SK-N-SH (cell line): ENCODE results near the gene PAPOLA. TPM values are rescaled to one million over a fixed set of nuclear protein-coding genes. Genes with fewer than 3 reads are reported as not detected.
A peak's percentile ranks its signal among the peaks of the same experiment; 100 is the strongest.

Experiments
- CTCF ChIA-PET: fragments of 300-600, 350-600 bp; formaldehyde crosslinking; extraction: SDS; loops from one replicate; lab custom pipeline; 2021; lab: Yijun Ruan, JAX
- POLR2A ChIA-PET: fragments of 350-600 bp; sonication (Branson Sonifier 250); formaldehyde crosslinking; extraction: SDS; loops from one replicate; lab custom pipeline; 2020; ENCODE audit warnings: antibody characterized with exemption, inconsistent platforms; lab: Yijun Ruan, JAX
- DNase-seq: peaks from one replicate; pipeline ENCODE4 v3.0.0; 2012
- H2AFZ ChIP-seq: fragments of 200-600 bp; sonication (generic); 2 replicates; pipeline ENCODE4 v1.8.1; 2016; ENCODE audit warnings: antibody characterized with exemption, mild to moderate bottlenecking, low read depth
- H3F3A ChIP-seq: fragments of 200-600 bp; sonication (generic); replicated peaks from 2 replicates; pipeline ENCODE3; 2016; ENCODE audit warnings: antibody characterized with exemption, mild to moderate bottlenecking; ENCODE audit not compliant: insufficient read depth
- H3K27ac ChIP-seq, 2 experiments: fragments of 200-500 bp in 1 of 2; fragments of 200-600 bp in 1 of 2; sonication (Bioruptor generic) in 1 of 2; sonication (generic), shearing (Covaris generic) in 1 of 2; 2 replicates each; pipeline versions ENCODE4 v1.5.1 to v1.6.1; 2014 to 2016; ENCODE audit warnings: low read depth in 2 of 2, inconsistent platforms in 1 of 2, low read length in 1 of 2, mild to moderate bottlenecking in 1 of 2, mixed read lengths in 1 of 2
- H3K27me3 ChIP-seq: fragments of 200-600 bp; sonication (generic), shearing (Covaris generic); 2 replicates; pipeline ENCODE4 v1.6.1; 2016; ENCODE audit warnings: mixed run types; ENCODE audit not compliant: insufficient read depth
- H3K36me3 ChIP-seq, 2 experiments: fragments of 200-500 bp in 1 of 2; fragments of 200-600 bp in 1 of 2; sonication (Bioruptor generic) in 1 of 2; sonication (generic) in 1 of 2; replicated peaks in 1 of 2; 2 replicates each; pipeline versions ENCODE3 to v1.5.1; 2014 to 2016; ENCODE audit warnings: low read length in 1 of 2, mild to moderate bottlenecking in 1 of 2; ENCODE audit not compliant: insufficient read depth in 2 of 2, control insufficient read depth in 1 of 2
- H3K4me1 ChIP-seq, 2 experiments: fragments of 200-500 bp in 1 of 2; fragments of 200-600 bp in 1 of 2; sonication (Bioruptor generic) in 1 of 2; sonication (generic), shearing (Covaris generic) in 1 of 2; 2 replicates each; pipeline versions ENCODE4 v1.5.1 to v1.6.1; 2014 to 2016; ENCODE audit warnings: low read depth in 1 of 2, low read length in 1 of 2, mixed run types in 1 of 2; ENCODE audit not compliant: insufficient read depth in 2 of 2, control insufficient read depth in 1 of 2
- H3K4me2 ChIP-seq: fragments of 200-600 bp; sonication (generic), shearing (Covaris generic); 2 replicates; pipeline ENCODE4 v1.6.1; 2017; ENCODE audit warnings: mixed run types
- H3K4me3 ChIP-seq, 2 experiments: fragments of 200-500 bp in 1 of 2; fragments of 200-600 bp in 1 of 2; sonication (Bioruptor generic) in 1 of 2; sonication (generic), shearing (Covaris generic) in 1 of 2; 2 replicates each; pipeline versions ENCODE4 v1.5.1 to v1.8.1; 2014 to 2016; ENCODE audit warnings: low read depth in 2 of 2, inconsistent platforms in 1 of 2, low read length in 1 of 2, mild to moderate bottlenecking in 1 of 2, mixed read lengths in 1 of 2, moderate library complexity in 1 of 2
- H3K79me2 ChIP-seq: fragments of 200-600 bp; sonication (generic); 2 replicates; pipeline ENCODE4 v1.8.1; 2017; ENCODE audit warnings: mild to moderate bottlenecking; ENCODE audit not compliant: insufficient read depth
- H3K9ac ChIP-seq: fragments of 200-600 bp; sonication (generic); 2 replicates; pipeline ENCODE4 v1.6.1; 2017; ENCODE audit warnings: mixed run types
- H3K9me2 ChIP-seq: fragments of 200-600 bp; sonication (generic); 2 replicates; pipeline ENCODE4 v1.6.1; 2017; ENCODE audit warnings: mixed run types
- H3K9me3 ChIP-seq: fragments of 200-600 bp; sonication (generic); 2 replicates; pipeline ENCODE4 v1.6.1; 2017; ENCODE audit warnings: mixed run types, mild to moderate bottlenecking, moderate library complexity
- H4K20me1 ChIP-seq: fragments of 200-600 bp; sonication (generic); 2 replicates; pipeline ENCODE4 v1.6.1; 2017; ENCODE audit warnings: mild to moderate bottlenecking, mixed run types; ENCODE audit not compliant: insufficient read depth
- ELF1 ChIP-seq: IDR thresholded peaks from 2 replicates; pipeline ENCODE4 v1.4.0; 2012
- EP300 ChIP-seq, 2 experiments: IDR thresholded peaks; 2 replicates each; pipeline versions ENCODE4 v1.4.0 to v1.6.1; 2012; ENCODE audit warnings: borderline replicate concordance in 1 of 2, low read depth in 1 of 2, low read length in 1 of 2
- EZH2phosphoT487 ChIP-seq: fragments of 200-600 bp; sonication (generic); IDR thresholded peaks from 2 replicates; pipeline ENCODE4 v1.6.1; 2017; ENCODE audit warnings: low read depth, mixed run types, mild to moderate bottlenecking, antibody characterized with exemption, moderate library complexity, borderline replicate concordance
- FOXJ3 ChIP-seq: sonication (generic); formaldehyde crosslinking; IDR thresholded peaks from 2 replicates; pipeline ENCODE4 v1.5.1; 2020; ENCODE audit warnings: mild to moderate bottlenecking, missing genetic modification reagents
- FOXM1 ChIP-seq: IDR thresholded peaks from 2 replicates; pipeline ENCODE4 v1.4.0; 2012; ENCODE audit warnings: low read depth, mild to moderate bottlenecking
- GABPA ChIP-seq: IDR thresholded peaks from 2 replicates; pipeline ENCODE4 v1.4.0; 2012; ENCODE audit warnings: low read depth, mild to moderate bottlenecking
- JUND ChIP-seq: IDR thresholded peaks from 2 replicates; pipeline ENCODE4 v1.4.0; 2012
- MXI1 ChIP-seq: IDR thresholded peaks from 2 replicates; pipeline ENCODE4 v1.6.1; 2012; ENCODE audit warnings: mild to moderate bottlenecking, low read depth, low read length, improper control_type of control experiment
- POLR2AphosphoS5 ChIP-seq: IDR thresholded peaks from 2 replicates; pipeline ENCODE4 v1.6.1; 2012; ENCODE audit warnings: low read depth, low read length
- RAD21 ChIP-seq: IDR thresholded peaks from 2 replicates; pipeline ENCODE4 v1.6.1; 2012; ENCODE audit warnings: mild to moderate bottlenecking, low read length
- RFX5 ChIP-seq: IDR thresholded peaks from 2 replicates; pipeline ENCODE4 v1.6.1; 2012; ENCODE audit warnings: mild to moderate bottlenecking, improper control_type of control experiment, low read length
- SIN3A ChIP-seq: IDR thresholded peaks from 2 replicates; pipeline ENCODE4 v1.6.1; 2012; ENCODE audit warnings: low read depth, mild to moderate bottlenecking, low read length, moderate library complexity, borderline replicate concordance
- SMC3 ChIP-seq: IDR thresholded peaks from 2 replicates; pipeline ENCODE4 v1.6.1; 2012; ENCODE audit warnings: low read depth, low read length, improper control_type of control experiment
- TAF1 ChIP-seq: IDR thresholded peaks from 2 replicates; pipeline ENCODE4 v1.6.1; 2012; ENCODE audit warnings: low read depth, mild to moderate bottlenecking, low read length, moderate library complexity, borderline replicate concordance
- TEAD4 ChIP-seq: IDR thresholded peaks from 2 replicates; pipeline ENCODE4 v1.4.0; 2012; ENCODE audit warnings: mild to moderate bottlenecking, borderline replicate concordance; ENCODE audit not compliant: insufficient read depth
- YY1 ChIP-seq: IDR thresholded peaks from 2 replicates; pipeline ENCODE4 v1.4.0; 2012; ENCODE audit warnings: low read depth, mild to moderate bottlenecking
- WGBS: methylation state at CpG from one replicate; pipeline ENCODE4 v1.1.6; 2017; ENCODE audit warnings: low lambda C conversion rate; 5-methylcytosine and 5-hydroxymethylcytosine counted together
- polyA plus RNA-seq, 3 experiments: library from polyadenylated mRNA; depleted of rRNA; stranded (reverse); fragments of >200 nt; gene quantifications; 2 replicates each; pipeline ENCODE4 v1.2.3, GENCODE V29; 2012
- TF ChIP-seq, protein P1 (sequence below): fragments of 200-600 bp; sonication (generic); IDR thresholded peaks from 2 replicates; pipeline ENCODE4 v1.6.1; 2017; ENCODE audit warnings: antibody characterized with exemption, mild to moderate bottlenecking, moderate library complexity
- TF ChIP-seq, protein P2 (sequence below): fragments of 150-350 bp; IDR thresholded peaks from 2 replicates; pipeline ENCODE4 v1.6.1; 2017; ENCODE audit warnings: antibody characterized with exemption, low read length, low read depth, borderline replicate concordance
- TF ChIP-seq, protein P3 (sequence below): IDR thresholded peaks from 2 replicates; pipeline ENCODE4; 2012

Gene PAPOLA
- polyA plus RNA-seq, 1 of the 3 experiments (the other 2 are of a cell fraction): 53.7 TPM

DNA sequence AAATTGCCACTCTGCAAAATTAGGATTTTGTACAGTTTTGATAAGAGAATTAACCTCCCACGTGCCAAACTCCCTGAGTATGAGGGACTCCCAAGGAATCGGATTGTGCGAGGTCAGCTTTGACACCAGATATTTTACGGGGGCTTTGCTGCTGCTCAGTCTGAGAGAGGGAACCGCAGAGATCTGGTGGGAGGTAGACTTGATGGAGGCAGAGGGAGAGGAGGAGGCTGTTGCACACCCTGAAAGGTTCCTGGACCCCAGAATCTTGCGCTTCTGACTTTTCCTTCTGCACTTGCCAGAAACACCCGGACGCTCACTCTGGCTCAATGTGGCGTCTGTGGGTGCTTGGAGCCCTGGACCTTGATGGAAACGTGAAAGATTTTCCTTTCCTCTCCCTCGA, 83.9 kb downstream of the PAPOLA start:
- WGBS: 71% methylated on average over 11 of the region's 11 CpGs
- Histone ChIP-seq H3K4me3 (no peak overlapping the region), H3K4me1 (peaks cover 0 to 2% of the 10 kb centered on the region in 2 experiments; a peak in 1 of 4 replicates), H3F3A (no peaks in the 10 kb centered on the region), H3K79me2 (no peaks in the 10 kb centered on the region), H3K36me3 (no peaks in the 10 kb centered on the region), H3K4me2 (no peak overlapping the region), H2AFZ (no peak overlapping the region), H3K9ac (no peak overlapping the region), H3K9me2 (no peaks in the 10 kb centered on the region), H3K27me3 (no peaks in the 10 kb centered on the region; the same call in 1 of the 2 replicates), H3K27ac (no peak overlapping the region), H4K20me1 (no peaks in the 10 kb centered on the region), H3K9me3 (no peaks in the 10 kb centered on the region)
- peak; percentile 3 for DNase-seq
- ChIA-PET CTCF (interaction anchor here (1.3 to 8.0 kb wide), 4 partner anchors 8 to 266 kb away, joined by 3 to 65 read pairs (median 4); no protein-coding TSS in a partner anchor), POLR2A (no interaction called here)
- TF ChIP-seq FOXJ3 (CRISPR knock-in tag) (no peak), JUND (no peak), TEAD4 (no peak), TAF1 (no peak), SMC3 (no peak), EZH2phosphoT487 (no peak)
- TF ChIP-seq, protein P1, sequence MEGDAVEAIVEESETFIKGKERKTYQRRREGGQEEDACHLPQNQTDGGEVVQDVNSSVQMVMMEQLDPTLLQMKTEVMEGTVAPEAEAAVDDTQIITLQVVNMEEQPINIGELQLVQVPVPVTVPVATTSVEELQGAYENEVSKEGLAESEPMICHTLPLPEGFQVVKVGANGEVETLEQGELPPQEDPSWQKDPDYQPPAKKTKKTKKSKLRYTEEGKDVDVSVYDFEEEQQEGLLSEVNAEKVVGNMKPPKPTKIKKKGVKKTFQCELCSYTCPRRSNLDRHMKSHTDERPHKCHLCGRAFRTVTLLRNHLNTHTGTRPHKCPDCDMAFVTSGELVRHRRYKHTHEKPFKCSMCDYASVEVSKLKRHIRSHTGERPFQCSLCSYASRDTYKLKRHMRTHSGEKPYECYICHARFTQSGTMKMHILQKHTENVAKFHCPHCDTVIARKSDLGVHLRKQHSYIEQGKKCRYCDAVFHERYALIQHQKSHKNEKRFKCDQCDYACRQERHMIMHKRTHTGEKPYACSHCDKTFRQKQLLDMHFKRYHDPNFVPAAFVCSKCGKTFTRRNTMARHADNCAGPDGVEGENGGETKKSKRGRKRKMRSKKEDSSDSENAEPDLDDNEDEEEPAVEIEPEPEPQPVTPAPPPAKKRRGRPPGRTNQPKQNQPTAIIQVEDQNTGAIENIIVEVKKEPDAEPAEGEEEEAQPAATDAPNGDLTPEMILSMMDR: no peak

DNA sequence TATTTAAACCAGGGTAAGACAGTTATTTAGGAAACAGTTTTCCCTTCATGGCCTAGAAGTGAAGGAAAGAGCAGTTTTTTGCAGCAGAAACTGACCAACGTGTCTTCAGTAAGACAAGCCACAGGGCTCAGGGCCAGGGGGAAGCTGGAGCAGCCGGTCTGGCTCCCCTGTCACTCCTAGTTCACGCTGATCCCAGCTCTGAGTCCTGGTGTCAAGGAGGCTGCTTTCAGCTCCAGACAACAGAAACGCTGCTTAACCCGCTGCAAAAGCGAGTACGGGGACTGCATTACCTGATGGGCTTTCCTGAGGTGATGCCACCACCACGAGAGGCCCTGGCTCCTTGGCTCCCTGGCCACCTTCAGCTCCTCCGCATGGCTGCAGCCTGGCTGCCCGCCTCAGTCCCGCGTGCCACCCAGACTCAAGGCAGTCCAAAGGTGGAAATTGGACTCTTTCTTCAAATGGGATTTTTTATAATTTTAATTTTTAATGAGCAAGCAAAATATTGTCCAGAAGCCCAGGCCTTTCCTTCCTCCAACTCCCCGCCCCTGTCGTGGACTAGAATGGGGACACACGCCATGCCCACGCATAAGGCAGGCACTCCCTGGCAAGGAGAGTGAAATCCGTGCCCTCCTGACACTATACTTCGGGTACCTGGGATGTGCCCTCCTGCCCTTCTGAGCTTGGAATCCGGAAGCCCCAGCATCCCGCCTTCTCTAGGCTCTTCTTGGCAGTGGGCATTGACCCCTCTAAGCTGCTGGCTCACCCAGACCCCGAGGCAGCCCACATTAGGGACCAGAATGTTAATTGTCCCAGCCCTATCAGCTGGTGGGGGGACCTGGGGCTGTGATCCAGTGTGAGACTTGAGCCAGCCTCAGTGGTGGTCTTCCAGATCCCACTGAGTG, 85.0 kb downstream of the PAPOLA start:
- Histone ChIP-seq H3K36me3 (no peaks in the 10 kb centered on the region), H3F3A (no peaks in the 10 kb centered on the region), H3K27ac (no peak overlapping the region), H4K20me1 (no peaks in the 10 kb centered on the region), H3K4me3 (no peak overlapping the region), H3K9me2 (no peaks in the 10 kb centered on the region), H3K4me1 (peaks cover 0 to 2% of the 10 kb centered on the region in 2 experiments; a peak in 1 of 4 replicates), H2AFZ (no peak overlapping the region), H3K27me3 (no peaks in the 10 kb centered on the region; the same call in 1 of the 2 replicates), H3K4me2 (no peak overlapping the region), H3K9me3 (no peaks in the 10 kb centered on the region), H3K79me2 (no peaks in the 10 kb centered on the region), H3K9ac (no peak overlapping the region)
- DNase-seq: no peak
- 70% methylated on average over 11 of the region's 21 CpGs for WGBS
- ChIA-PET CTCF (interaction anchor here (1.3 to 8.0 kb wide), 4 partner anchors 10 to 265 kb away, joined by 3 to 65 read pairs (median 4); no protein-coding TSS in a partner anchor), POLR2A (no interaction called here)
- TF ChIP-seq, protein P2, sequence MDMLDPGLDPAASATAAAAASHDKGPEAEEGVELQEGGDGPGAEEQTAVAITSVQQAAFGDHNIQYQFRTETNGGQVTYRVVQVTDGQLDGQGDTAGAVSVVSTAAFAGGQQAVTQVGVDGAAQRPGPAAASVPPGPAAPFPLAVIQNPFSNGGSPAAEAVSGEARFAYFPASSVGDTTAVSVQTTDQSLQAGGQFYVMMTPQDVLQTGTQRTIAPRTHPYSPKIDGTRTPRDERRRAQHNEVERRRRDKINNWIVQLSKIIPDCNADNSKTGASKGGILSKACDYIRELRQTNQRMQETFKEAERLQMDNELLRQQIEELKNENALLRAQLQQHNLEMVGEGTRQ: no peak
- TF ChIP-seq, protein P3, sequence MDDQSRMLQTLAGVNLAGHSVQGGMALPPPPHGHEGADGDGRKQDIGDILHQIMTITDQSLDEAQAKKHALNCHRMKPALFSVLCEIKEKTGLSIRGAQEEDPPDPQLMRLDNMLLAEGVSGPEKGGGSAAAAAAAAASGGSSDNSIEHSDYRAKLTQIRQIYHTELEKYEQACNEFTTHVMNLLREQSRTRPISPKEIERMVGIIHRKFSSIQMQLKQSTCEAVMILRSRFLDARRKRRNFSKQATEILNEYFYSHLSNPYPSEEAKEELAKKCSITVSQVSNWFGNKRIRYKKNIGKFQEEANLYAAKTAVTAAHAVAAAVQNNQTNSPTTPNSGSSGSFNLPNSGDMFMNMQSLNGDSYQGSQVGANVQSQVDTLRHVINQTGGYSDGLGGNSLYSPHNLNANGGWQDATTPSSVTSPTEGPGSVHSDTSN: no peak
- TF ChIP-seq EP300 (IDR thresholded peaks at IDR 0.05; ENCODE audit: borderline replicate concordance in 1 of 2, low read depth in 1 of 2, low read length in 1 of 2): no peak
- no peak for TF ChIP-seq FOXM1
- TF ChIP-seq TEAD4: no peak
- no peak for TF ChIP-seq SIN3A
- TF ChIP-seq, protein P1: no peak
- no peak for TF ChIP-seq ELF1
- TF ChIP-seq FOXJ3 (CRISPR knock-in tag): no peak
- no peak for TF ChIP-seq GABPA
- TF ChIP-seq RAD21: no peak
- no peak for TF ChIP-seq MXI1
- TF ChIP-seq RFX5: no peak
- TF ChIP-seq POLR2AphosphoS5: no peak
- no peak for TF ChIP-seq YY1
- TF ChIP-seq JUND: no peak
